ENCODE data around the gene MAMDC4. TPM values are rescaled to one million over a fixed set of nuclear protein-coding genes. Genes with fewer than 3 reads are reported as not detected.
A peak's percentile ranks its signal among the peaks of the same experiment; 100 is the strongest.

MAMDC4 gene
- total RNA-seq, 1 experiment from 2014 or later = 17.3 TPM

DNA sequence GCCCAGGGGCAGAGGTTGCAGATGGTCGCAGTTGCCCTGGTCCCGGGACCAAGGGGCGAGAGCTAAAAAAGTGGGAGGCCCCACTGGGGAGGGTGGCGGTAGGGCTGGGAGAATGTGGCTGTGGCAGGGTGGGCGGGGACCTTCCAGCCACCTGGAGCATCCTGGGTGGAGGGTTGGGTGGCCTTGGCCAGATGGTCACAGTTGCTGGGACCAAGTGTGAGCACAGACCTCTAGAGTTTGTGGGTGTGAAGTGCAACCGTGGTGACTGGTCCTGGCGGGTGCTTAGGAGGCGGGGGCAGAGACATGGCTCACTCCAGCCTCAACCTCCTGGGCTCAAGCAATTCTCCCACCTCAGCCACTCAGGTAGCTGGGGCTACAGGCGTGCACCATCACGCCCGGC, 28.5 kb downstream of the MAMDC4 start:
- intact Hi-C loops (cut with micrococcal nuclease) = no loop called here
- Histone ChIP-seq H3K9me3 (ENCODE audit: control insufficient read depth in 1 of 2, insufficient read depth in 1 of 2, low read depth in 1 of 2, low read length in 2 of 2) (no peaks in the 10 kb centered on the region), H3K4me2 (ENCODE audit: low read length) (no peak overlapping the region), H3K4me3 (replicated peaks in 1 of 2; ENCODE audit: low read depth in 1 of 2, low read length in 2 of 2) (no peak overlapping the region), H3K4me1 (ENCODE audit: control insufficient read depth in 1 of 2, insufficient read depth in 2 of 2, low read length in 2 of 2) (peaks cover 19 to 32% of the 10 kb centered on the region in 2 experiments), H3K79me2 (ENCODE audit: insufficient read depth, low read length) (no peaks in the 10 kb centered on the region; the same call in 1 of the 2 replicates), H3K27ac (ENCODE audit: low read depth, low read length) (no peak overlapping the region), H4K20me1 (ENCODE audit: insufficient read depth) (no peaks in the 10 kb centered on the region), H3K9ac (ENCODE audit: low read length) (no peak overlapping the region), H3K9me2 (ENCODE audit: insufficient read depth) (no peaks in the 10 kb centered on the region), H3K27me3 (ENCODE audit: insufficient read depth, low read length) (no peaks in the 10 kb centered on the region), H3K36me3 (ENCODE audit: control insufficient read depth in 1 of 2, insufficient read depth in 2 of 2, low read length in 2 of 2) (no peaks in the 10 kb centered on the region), H2AFZ (ENCODE audit: low read depth, low read length, poor library complexity, severe bottlenecking) (no peak overlapping the region)
- TF ChIP-seq ZFX (IDR thresholded peaks at IDR 0.05) (no peak), CEBPB (IDR thresholded peaks at IDR 0.05; ENCODE audit: low read depth) (no peak), EZH2 (IDR thresholded peaks at IDR 0.05) (no peak), FOSL1 (IDR thresholded peaks at IDR 0.05; ENCODE audit: low read depth) (no peak), EGR1 (IDR thresholded peaks at IDR 0.05; ENCODE audit: low read depth) (no peak), POLR2A (IDR thresholded peaks at IDR 0.05; ENCODE audit: borderline replicate concordance, extremely low read depth, insufficient read depth, insufficient read length) (no peak), SRF (IDR thresholded peaks at IDR 0.05; ENCODE audit: low read depth) (no peak), POLR2AphosphoS5 (IDR thresholded peaks at IDR 0.05; ENCODE audit: low read depth, low read length) (no peak), JUND (IDR thresholded peaks at IDR 0.05) (no peak)
- TF ChIP-seq, protein P1, sequence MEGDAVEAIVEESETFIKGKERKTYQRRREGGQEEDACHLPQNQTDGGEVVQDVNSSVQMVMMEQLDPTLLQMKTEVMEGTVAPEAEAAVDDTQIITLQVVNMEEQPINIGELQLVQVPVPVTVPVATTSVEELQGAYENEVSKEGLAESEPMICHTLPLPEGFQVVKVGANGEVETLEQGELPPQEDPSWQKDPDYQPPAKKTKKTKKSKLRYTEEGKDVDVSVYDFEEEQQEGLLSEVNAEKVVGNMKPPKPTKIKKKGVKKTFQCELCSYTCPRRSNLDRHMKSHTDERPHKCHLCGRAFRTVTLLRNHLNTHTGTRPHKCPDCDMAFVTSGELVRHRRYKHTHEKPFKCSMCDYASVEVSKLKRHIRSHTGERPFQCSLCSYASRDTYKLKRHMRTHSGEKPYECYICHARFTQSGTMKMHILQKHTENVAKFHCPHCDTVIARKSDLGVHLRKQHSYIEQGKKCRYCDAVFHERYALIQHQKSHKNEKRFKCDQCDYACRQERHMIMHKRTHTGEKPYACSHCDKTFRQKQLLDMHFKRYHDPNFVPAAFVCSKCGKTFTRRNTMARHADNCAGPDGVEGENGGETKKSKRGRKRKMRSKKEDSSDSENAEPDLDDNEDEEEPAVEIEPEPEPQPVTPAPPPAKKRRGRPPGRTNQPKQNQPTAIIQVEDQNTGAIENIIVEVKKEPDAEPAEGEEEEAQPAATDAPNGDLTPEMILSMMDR (IDR thresholded peaks at IDR 0.05 in 2 of 3, conservative IDR thresholded peaks at IDR 0.05 in 1 of 3; ENCODE audit: borderline replicate concordance in 1 of 3, insufficient read depth in 1 of 3, low read depth in 2 of 3, low read length in 2 of 3) = no peak
- TF ChIP-seq, protein P2, sequence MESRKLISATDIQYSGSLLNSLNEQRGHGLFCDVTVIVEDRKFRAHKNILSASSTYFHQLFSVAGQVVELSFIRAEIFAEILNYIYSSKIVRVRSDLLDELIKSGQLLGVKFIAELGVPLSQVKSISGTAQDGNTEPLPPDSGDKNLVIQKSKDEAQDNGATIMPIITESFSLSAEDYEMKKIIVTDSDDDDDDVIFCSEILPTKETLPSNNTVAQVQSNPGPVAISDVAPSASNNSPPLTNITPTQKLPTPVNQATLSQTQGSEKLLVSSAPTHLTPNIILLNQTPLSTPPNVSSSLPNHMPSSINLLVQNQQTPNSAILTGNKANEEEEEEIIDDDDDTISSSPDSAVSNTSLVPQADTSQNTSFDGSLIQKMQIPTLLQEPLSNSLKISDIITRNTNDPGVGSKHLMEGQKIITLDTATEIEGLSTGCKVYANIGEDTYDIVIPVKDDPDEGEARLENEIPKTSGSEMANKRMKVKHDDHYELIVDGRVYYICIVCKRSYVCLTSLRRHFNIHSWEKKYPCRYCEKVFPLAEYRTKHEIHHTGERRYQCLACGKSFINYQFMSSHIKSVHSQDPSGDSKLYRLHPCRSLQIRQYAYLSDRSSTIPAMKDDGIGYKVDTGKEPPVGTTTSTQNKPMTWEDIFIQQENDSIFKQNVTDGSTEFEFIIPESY (IDR thresholded peaks at IDR 0.05; ENCODE audit: extremely low read depth, insufficient replicate concordance, low read length) = no peak
- TF ChIP-seq, protein P3, sequence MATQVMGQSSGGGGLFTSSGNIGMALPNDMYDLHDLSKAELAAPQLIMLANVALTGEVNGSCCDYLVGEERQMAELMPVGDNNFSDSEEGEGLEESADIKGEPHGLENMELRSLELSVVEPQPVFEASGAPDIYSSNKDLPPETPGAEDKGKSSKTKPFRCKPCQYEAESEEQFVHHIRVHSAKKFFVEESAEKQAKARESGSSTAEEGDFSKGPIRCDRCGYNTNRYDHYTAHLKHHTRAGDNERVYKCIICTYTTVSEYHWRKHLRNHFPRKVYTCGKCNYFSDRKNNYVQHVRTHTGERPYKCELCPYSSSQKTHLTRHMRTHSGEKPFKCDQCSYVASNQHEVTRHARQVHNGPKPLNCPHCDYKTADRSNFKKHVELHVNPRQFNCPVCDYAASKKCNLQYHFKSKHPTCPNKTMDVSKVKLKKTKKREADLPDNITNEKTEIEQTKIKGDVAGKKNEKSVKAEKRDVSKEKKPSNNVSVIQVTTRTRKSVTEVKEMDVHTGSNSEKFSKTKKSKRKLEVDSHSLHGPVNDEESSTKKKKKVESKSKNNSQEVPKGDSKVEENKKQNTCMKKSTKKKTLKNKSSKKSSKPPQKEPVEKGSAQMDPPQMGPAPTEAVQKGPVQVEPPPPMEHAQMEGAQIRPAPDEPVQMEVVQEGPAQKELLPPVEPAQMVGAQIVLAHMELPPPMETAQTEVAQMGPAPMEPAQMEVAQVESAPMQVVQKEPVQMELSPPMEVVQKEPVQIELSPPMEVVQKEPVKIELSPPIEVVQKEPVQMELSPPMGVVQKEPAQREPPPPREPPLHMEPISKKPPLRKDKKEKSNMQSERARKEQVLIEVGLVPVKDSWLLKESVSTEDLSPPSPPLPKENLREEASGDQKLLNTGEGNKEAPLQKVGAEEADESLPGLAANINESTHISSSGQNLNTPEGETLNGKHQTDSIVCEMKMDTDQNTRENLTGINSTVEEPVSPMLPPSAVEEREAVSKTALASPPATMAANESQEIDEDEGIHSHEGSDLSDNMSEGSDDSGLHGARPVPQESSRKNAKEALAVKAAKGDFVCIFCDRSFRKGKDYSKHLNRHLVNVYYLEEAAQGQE (IDR thresholded peaks at IDR 0.05; ENCODE audit: low read depth) = no peak
- peak; percentile 48 for ATAC-seq
- CTCF ChIA-PET = no interaction called here
- POLR2A ChIA-PET = no interaction called here
- DNase-seq (ENCODE audit: low read depth, low spot score) = no peak
- no TSS peak for BruUV-seq (replicated peaks)
- RAD21 ChIA-PET (ENCODE audit: low non-redundant PET in 1 of 2, low total read pairs in 2 of 2, uncharacterized antibody in 2 of 2, unreplicated experiment in 2 of 2) = no interaction called here
